SK-N-SH treated with all-trans-retinoic acid at 6 μM for 48 hours (cell line): Measurements from ENCODE around the gene MAP3K10.

ENCODE experiments used
- ATAC-seq: fragments of 200-7000 bp; cut with Tn5 transposase; 3 replicates; pipeline ENCODE4 v1.9.1; 2020; ENCODE audit warnings: mild to moderate bottlenecking, moderate library complexity
- CSDC2 ChIP-seq: fragments of 250-450 bp; sonication (Bioruptor Pico); IDR thresholded peaks from 2 replicates; pipeline ENCODE4 v1.5.0; 2020; ENCODE audit warnings: mild to moderate bottlenecking, moderate library complexity
- ESRRG ChIP-seq: fragments of 250-450 bp; sonication (Bioruptor Pico); IDR thresholded peaks from 2 replicates; pipeline ENCODE4 v1.6.1; 2021; ENCODE audit warnings: mild to moderate bottlenecking
- GLIS3 ChIP-seq: fragments of 250-450 bp; sonication (Bioruptor Pico); IDR thresholded peaks from 2 replicates; pipeline ENCODE4 v1.5.0; 2020; ENCODE audit warnings: mild to moderate bottlenecking, moderate library complexity
- ISL1 ChIP-seq: fragments of 250-450 bp; sonication (Bioruptor Pico); IDR thresholded peaks from 2 replicates; pipeline ENCODE4 v2.1.2; 2022; ENCODE audit warnings: mild to moderate bottlenecking, moderate library complexity
- OSR1 ChIP-seq: fragments of 250-450 bp; sonication (Bioruptor Pico); IDR thresholded peaks from 2 replicates; pipeline ENCODE4 v1.8.0; 2022; ENCODE audit warnings: moderate library complexity, mild to moderate bottlenecking, inconsistent platforms
- PPARA ChIP-seq: fragments of 250-450 bp; sonication (Bioruptor Pico); IDR thresholded peaks from 2 replicates; pipeline ENCODE4 v1.5.0; 2020; ENCODE audit warnings: mild to moderate bottlenecking, borderline replicate concordance
- RARB ChIP-seq: fragments of 250-450 bp; sonication (Bioruptor Pico); IDR thresholded peaks from 2 replicates; pipeline ENCODE4 v1.8.0; 2021; ENCODE audit warnings: mild to moderate bottlenecking, moderate library complexity
- SNAI2 ChIP-seq: fragments of 250-450 bp; sonication (Bioruptor Pico); IDR thresholded peaks from 2 replicates; pipeline ENCODE4 v1.5.0; 2020; ENCODE audit warnings: mild to moderate bottlenecking, moderate library complexity
- TCF4 ChIP-seq: fragments of 250-450 bp; sonication (Bioruptor Pico); IDR thresholded peaks from 2 replicates; pipeline ENCODE4 v1.8.0; 2021; ENCODE audit warnings: mild to moderate bottlenecking, moderate library complexity, borderline replicate concordance
- ZC3H10 ChIP-seq: fragments of 250-450 bp; sonication (Bioruptor Pico); IDR thresholded peaks from 2 replicates; pipeline ENCODE4 v1.5.1; 2021; ENCODE audit warnings: mild to moderate bottlenecking, moderate library complexity
- ZFP3 ChIP-seq: fragments of 250-450 bp; sonication (Bioruptor Pico); IDR thresholded peaks from 2 replicates; pipeline ENCODE4 v1.5.0; 2020; ENCODE audit warnings: mild to moderate bottlenecking, moderate library complexity
- ZFP30 ChIP-seq: fragments of 450-650 bp; formaldehyde crosslinking; IDR thresholded peaks from 2 replicates; pipeline ENCODE4 v1.5.0; 2022; ENCODE audit warnings: mild to moderate bottlenecking, moderate library complexity
- TF ChIP-seq, protein P1 (sequence below): fragments of 250-450 bp; sonication (Bioruptor Pico); IDR thresholded peaks from 2 replicates; pipeline ENCODE4 v1.5.0; 2020; ENCODE audit warnings: mild to moderate bottlenecking, moderate library complexity
- TF ChIP-seq, protein P2 (sequence below): fragments of 250-450 bp; sonication (Bioruptor Pico); IDR thresholded peaks from 2 replicates; pipeline ENCODE4 v1.8.0; 2021; ENCODE audit warnings: low read depth, mild to moderate bottlenecking, moderate library complexity, borderline replicate concordance
- TF ChIP-seq, protein P3 (sequence below): fragments of 250-450 bp; sonication (Bioruptor Pico); IDR thresholded peaks from 2 replicates; pipeline ENCODE4 v1.5.1; 2021; ENCODE audit warnings: mild to moderate bottlenecking, moderate library complexity

MAP3K10 gene

DNA sequence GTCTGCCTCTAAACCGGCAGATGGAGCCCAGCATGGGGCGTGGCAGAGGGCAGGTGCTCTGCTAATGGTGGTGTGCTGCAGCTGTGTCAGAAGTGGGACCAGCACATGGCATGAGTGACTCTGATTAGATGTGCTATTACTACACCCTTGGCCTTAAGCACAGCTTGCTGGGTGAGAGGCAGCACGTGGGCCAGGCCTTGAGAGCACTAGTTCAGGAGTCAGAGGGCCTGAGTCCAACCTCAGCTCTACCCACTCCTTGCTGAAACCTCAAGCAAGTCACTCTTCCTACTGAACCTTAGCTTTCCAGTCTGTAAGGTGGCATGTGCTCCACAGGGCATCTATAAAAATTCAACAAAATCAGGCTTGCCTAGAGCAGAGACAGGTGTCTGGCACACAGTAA, 71.2 kb downstream of the MAP3K10 start:
- ATAC-seq, result no peak
- TF ChIP-seq, protein P1, sequence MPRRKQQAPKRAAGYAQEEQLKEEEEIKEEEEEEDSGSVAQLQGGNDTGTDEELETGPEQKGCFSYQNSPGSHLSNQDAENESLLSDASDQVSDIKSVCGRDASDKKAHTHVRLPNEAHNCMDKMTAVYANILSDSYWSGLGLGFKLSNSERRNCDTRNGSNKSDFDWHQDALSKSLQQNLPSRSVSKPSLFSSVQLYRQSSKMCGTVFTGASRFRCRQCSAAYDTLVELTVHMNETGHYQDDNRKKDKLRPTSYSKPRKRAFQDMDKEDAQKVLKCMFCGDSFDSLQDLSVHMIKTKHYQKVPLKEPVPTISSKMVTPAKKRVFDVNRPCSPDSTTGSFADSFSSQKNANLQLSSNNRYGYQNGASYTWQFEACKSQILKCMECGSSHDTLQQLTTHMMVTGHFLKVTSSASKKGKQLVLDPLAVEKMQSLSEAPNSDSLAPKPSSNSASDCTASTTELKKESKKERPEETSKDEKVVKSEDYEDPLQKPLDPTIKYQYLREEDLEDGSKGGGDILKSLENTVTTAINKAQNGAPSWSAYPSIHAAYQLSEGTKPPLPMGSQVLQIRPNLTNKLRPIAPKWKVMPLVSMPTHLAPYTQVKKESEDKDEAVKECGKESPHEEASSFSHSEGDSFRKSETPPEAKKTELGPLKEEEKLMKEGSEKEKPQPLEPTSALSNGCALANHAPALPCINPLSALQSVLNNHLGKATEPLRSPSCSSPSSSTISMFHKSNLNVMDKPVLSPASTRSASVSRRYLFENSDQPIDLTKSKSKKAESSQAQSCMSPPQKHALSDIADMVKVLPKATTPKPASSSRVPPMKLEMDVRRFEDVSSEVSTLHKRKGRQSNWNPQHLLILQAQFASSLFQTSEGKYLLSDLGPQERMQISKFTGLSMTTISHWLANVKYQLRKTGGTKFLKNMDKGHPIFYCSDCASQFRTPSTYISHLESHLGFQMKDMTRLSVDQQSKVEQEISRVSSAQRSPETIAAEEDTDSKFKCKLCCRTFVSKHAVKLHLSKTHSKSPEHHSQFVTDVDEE (CRISPR knock-in tag), result no peak
- TF ChIP-seq ISL1 (CRISPR knock-in tag), result no peak
- TF ChIP-seq ESRRG (CRISPR knock-in tag), result no peak
- TF ChIP-seq, protein P2, sequence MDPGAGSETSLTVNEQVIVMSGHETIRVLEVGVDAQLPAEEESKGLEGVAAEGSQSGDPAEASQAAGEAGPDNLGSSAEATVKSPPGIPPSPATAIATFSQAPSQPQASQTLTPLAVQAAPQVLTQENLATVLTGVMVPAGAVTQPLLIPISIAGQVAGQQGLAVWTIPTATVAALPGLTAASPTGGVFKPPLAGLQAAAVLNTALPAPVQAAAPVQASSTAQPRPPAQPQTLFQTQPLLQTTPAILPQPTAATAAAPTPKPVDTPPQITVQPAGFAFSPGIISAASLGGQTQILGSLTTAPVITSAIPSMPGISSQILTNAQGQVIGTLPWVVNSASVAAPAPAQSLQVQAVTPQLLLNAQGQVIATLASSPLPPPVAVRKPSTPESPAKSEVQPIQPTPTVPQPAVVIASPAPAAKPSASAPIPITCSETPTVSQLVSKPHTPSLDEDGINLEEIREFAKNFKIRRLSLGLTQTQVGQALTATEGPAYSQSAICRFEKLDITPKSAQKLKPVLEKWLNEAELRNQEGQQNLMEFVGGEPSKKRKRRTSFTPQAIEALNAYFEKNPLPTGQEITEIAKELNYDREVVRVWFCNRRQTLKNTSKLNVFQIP (CRISPR knock-in tag), result no peak
- no peak for TF ChIP-seq TCF4 (CRISPR knock-in tag)

DNA sequence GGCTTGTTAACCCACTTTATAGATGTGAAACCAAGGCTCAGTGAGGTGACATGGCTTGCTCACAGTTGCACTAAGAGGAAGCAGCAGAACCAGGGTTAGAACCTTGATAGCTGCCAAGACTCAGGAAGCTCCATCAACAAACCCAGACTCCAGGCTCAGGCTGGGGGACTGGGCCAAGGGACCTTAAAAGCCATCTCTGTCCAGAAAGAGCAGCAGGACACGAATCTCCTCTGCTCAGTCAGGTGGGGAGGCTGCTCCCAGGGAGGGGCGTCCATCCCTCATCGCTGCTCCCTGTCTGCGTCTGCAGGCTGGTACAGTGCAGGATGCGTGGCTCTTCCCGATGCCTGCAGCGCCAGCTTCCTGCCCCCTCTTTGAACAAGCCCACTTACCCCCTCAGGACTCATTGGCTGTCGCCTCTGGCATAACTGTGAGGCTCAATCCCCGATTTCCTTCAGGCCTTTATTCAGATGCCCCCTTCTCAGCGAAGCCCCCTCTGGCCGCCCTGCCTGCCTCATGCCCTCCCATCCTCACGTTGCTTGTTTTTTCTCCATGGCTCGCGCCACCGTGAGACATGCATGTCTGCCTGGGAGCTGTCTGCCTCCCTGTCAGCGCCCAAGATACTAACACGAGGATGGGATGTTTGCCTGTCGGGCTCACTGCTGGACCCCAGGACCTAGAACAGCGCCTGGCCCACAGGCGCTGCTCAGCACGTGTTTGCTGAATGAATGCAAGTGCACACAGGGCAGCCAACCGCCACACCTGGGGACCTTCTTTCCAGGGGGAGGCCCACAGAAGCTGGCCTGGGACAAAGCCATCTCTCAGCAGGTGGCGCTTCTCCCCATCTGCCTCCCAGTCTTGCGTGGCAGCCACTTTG, 72.5 kb downstream of the MAP3K10 start:
- no peak for ATAC-seq
- TF ChIP-seq CSDC2 (CRISPR knock-in tag) (no peak), TCF4 (CRISPR knock-in tag) (no peak), ESRRG (CRISPR knock-in tag) (no peak), ISL1 (CRISPR knock-in tag) (no peak), ZFP30 (no peak), PPARA (CRISPR knock-in tag) (no peak), OSR1 (CRISPR knock-in tag) (no peak), ZC3H10 (CRISPR knock-in tag) (no peak), GLIS3 (CRISPR knock-in tag) (no peak), ZFP3 (CRISPR knock-in tag) (no peak), SNAI2 (CRISPR knock-in tag) (no peak), RARB (CRISPR knock-in tag) (no peak)
- TF ChIP-seq, protein P3, sequence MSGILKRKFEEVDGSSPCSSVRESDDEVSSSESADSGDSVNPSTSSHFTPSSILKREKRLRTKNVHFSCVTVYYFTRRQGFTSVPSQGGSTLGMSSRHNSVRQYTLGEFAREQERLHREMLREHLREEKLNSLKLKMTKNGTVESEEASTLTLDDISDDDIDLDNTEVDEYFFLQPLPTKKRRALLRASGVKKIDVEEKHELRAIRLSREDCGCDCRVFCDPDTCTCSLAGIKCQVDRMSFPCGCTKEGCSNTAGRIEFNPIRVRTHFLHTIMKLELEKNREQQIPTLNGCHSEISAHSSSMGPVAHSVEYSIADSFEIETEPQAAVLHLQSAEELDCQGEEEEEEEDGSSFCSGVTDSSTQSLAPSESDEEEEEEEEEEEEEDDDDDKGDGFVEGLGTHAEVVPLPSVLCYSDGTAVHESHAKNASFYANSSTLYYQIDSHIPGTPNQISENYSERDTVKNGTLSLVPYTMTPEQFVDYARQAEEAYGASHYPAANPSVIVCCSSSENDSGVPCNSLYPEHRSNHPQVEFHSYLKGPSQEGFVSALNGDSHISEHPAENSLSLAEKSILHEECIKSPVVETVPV (CRISPR knock-in tag), result no peak
- TF ChIP-seq, all 23 proteins: peak for 0

DNA sequence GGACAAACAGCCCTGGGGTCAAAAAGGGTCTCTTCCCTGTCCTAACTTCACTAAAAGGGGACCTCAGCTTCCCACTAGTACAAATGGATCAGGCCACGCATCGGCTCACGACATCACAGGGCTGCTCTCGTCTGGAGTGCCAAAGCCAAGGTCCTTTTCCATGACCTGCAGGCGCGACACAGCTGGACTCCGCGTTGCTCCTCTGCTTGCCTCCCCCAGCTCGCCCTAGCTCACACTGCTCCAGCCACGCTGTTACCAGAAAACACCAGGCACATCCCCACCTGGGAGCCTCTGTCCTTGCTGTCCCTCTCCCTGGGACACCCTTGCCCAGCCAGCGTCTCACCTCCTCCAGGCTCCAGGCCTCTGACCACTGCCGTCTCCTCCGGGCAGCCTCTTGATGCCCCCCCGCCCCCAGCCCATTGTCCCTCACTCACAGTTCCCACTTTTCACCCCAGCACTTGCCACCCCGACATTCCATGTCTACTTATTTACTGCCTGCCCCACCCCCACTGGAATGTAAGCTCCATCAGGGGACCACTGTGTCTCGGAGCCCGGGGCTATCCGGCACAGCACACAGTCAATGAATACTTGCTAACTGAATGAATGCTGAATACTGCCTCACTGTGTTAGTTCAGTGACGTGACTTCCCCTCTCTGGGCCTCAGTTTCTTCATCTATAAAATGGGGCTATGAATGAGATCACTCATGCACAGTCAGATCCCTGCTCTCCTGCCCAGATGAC, 73.3 kb downstream of the MAP3K10 start:
- TF ChIP-seq, protein P1 (CRISPR knock-in tag), result no peak
- TF ChIP-seq PPARA (CRISPR knock-in tag), result no peak
- no peak for ATAC-seq
